PC-9 (cell line): ENCODE data around the gene ZNF668.

Experiments used
- CTCF ChIP-seq: fragments of 200-600 bp; sonication (generic); conservative IDR thresholded peaks from 2 replicates; pipeline ENCODE4 v1.6.1; 2017; ENCODE audit warnings: mixed run types, antibody characterized with exemption, mild to moderate bottlenecking, moderate library complexity
- EZH2 ChIP-seq: fragments of 200-600 bp; sonication (generic); IDR thresholded peaks from 2 replicates; pipeline ENCODE4 v1.8.0; 2017; ENCODE audit warnings: antibody characterized with exemption, low read depth

GRCh38 chr16:31110106-31111034, 36.3 kb upstream of the ZNF668 start:
- TF ChIP-seq CTCF = no peak
- no peak for TF ChIP-seq EZH2
